Loucy (cell line): ENCODE data around the gene AAR2.

Experiments
- H2AFZ ChIP-seq: fragments of 200-600 bp; sonication (generic); 2 replicates; pipeline ENCODE4 v1.6.0; 2016; ENCODE audit warnings: antibody characterized with exemption, mild to moderate bottlenecking, low read length, moderate library complexity
- H3F3A ChIP-seq: fragments of 200-600 bp; 2 replicates; pipeline ENCODE4 v1.6.0; 2016; ENCODE audit warnings: antibody characterized with exemption, low read depth, mild to moderate bottlenecking
- H3K27me3 ChIP-seq: fragments of 200-600 bp; sonication (generic); 2 replicates; pipeline ENCODE4 v1.6.1; 2014; ENCODE audit warnings: low read length, mild to moderate bottlenecking; ENCODE audit not compliant: insufficient read depth, poor library complexity, severe bottlenecking
- H3K36me3 ChIP-seq: fragments of 200-600 bp; sonication (generic); 2 replicates; pipeline ENCODE4 v1.6.1; 2016; ENCODE audit warnings: low read length; ENCODE audit not compliant: insufficient read depth
- H3K4me1 ChIP-seq: fragments of 200-600 bp; sonication (generic); 2 replicates; pipeline ENCODE4 v1.5.1; 2014; ENCODE audit warnings: low read length, mild to moderate bottlenecking; ENCODE audit not compliant: insufficient read depth, poor library complexity, severe bottlenecking
- H3K4me2 ChIP-seq: fragments of 200-600 bp; sonication (generic); 2 replicates; pipeline ENCODE4 v1.6.0; 2014; ENCODE audit warnings: antibody characterized with exemption, low read length, low read depth, mild to moderate bottlenecking; ENCODE audit not compliant: poor library complexity, severe bottlenecking
- H3K4me3 ChIP-seq: fragments of 200-600 bp; sonication (generic); 2 replicates; pipeline ENCODE4 v1.5.1; 2014; ENCODE audit warnings: low read length, mild to moderate bottlenecking, mixed read lengths; ENCODE audit not compliant: poor library complexity, severe bottlenecking
- H3K79me2 ChIP-seq: fragments of 200-600 bp; sonication (generic); 2 replicates; pipeline ENCODE4 v1.6.1; 2014; ENCODE audit warnings: low read length; ENCODE audit not compliant: insufficient read depth
- H3K9ac ChIP-seq: fragments of 200-600 bp; sonication (generic); 2 replicates; pipeline ENCODE4 v1.6.0; 2014; ENCODE audit warnings: mild to moderate bottlenecking, low read depth, low read length, moderate library complexity; ENCODE audit not compliant: poor library complexity, severe bottlenecking
- H3K9me2 ChIP-seq: fragments of 200-600 bp; sonication (generic); replicated peaks from 2 replicates; pipeline ENCODE4 v1.6.1; 2016; ENCODE audit warnings: low read depth, low read length, mixed read lengths
- H3K9me3 ChIP-seq: fragments of 200-600 bp; sonication (generic); 2 replicates; pipeline ENCODE4 v1.6.1; 2014; ENCODE audit warnings: mild to moderate bottlenecking, antibody characterized with exemption, low read length, low read depth; ENCODE audit not compliant: insufficient read depth
- H4K20me1 ChIP-seq: fragments of 200-600 bp; sonication (generic); 2 replicates; pipeline ENCODE4 v1.6.0; 2014; ENCODE audit warnings: antibody characterized with exemption, low read length, mild to moderate bottlenecking; ENCODE audit not compliant: insufficient read depth, poor library complexity, severe bottlenecking
- EZH2phosphoT487 ChIP-seq: fragments of 200-600 bp; IDR thresholded peaks from 2 replicates; pipeline ENCODE4 v1.6.1; 2018; ENCODE audit warnings: antibody characterized with exemption, mild to moderate bottlenecking, moderate library complexity, borderline replicate concordance
- TF ChIP-seq, protein P1 (sequence below): fragments of 200-600 bp; sonication (generic); conservative IDR thresholded peaks from 2 replicates; pipeline ENCODE4 v1.5.1; 2014; ENCODE audit warnings: mild to moderate bottlenecking, antibody characterized with exemption, low read length

The AAR2 gene

DNA sequence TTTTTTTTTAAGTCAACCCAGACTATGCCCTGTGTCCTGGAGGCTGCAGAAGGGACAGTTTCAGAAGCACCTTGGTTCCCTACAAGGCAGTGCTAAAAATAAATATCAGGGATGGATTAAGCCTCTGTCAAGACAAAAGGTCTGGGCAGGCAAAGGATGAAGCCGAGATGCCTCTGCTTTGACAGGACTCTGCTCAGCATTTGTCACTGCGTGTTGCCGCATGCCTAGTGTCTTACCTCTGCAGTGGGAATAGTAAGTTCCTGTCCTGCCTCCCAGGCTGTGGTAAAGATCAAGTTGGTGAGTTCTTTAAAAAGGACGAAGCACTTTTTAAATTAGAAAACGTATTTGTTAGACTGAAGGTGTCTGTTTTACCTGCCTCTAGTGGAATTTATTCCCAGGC is 15.1 kb downstream of the AAR2 start:
- TF ChIP-seq, protein P1, sequence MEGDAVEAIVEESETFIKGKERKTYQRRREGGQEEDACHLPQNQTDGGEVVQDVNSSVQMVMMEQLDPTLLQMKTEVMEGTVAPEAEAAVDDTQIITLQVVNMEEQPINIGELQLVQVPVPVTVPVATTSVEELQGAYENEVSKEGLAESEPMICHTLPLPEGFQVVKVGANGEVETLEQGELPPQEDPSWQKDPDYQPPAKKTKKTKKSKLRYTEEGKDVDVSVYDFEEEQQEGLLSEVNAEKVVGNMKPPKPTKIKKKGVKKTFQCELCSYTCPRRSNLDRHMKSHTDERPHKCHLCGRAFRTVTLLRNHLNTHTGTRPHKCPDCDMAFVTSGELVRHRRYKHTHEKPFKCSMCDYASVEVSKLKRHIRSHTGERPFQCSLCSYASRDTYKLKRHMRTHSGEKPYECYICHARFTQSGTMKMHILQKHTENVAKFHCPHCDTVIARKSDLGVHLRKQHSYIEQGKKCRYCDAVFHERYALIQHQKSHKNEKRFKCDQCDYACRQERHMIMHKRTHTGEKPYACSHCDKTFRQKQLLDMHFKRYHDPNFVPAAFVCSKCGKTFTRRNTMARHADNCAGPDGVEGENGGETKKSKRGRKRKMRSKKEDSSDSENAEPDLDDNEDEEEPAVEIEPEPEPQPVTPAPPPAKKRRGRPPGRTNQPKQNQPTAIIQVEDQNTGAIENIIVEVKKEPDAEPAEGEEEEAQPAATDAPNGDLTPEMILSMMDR = no peak
- no peak for TF ChIP-seq EZH2phosphoT487
- Histone ChIP-seq H2AFZ (no peak overlapping the region), H4K20me1 (no peaks in the 10 kb centered on the region), H3K79me2 (peaks cover 8% of the 10 kb centered on the region; the same call in 1 of the 2 replicates), H3K36me3 (peaks cover 46% of the 10 kb centered on the region; the same call in 1 of the 2 replicates), H3K4me2 (no peak overlapping the region), H3K9ac (no peak overlapping the region), H3K9me2 (no peaks in the 10 kb centered on the region), H3F3A (no peaks in the 10 kb centered on the region), H3K27me3 (no peaks in the 10 kb centered on the region), H3K4me3 (no peak overlapping the region), H3K9me3 (no peaks in the 10 kb centered on the region), H3K4me1 (no peaks in the 10 kb centered on the region)

DNA sequence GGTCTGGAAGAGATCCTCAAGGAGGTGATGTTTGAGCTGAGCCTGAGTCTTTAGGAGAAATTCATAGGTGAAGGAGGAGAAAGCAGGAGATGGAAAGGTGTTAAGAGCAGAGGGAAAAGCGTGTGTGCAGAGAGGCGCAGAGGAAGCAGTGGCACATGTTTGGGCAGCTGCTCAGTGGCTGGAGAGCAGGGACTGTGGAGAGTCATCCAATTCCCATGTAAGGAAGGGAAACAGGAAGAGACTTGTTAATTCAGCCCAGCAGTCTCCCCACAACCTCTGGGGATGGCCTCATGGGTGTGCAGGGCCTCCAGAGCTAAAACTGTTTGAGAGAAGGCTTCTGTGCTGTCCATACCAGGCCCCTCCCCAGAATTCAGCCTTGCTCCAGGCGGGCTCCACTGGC is 16.2 kb downstream of the AAR2 start:
- H3K4me3 ChIP-seq = no peak overlapping the region
- H3K36me3 ChIP-seq = peaks cover 48% of the 10 kb centered on the region; the same call in 1 of the 2 replicates
- H3K9me2 ChIP-seq = no peaks in the 10 kb centered on the region
- no peaks in the 10 kb centered on the region for H3F3A ChIP-seq
- no peaks in the 10 kb centered on the region for H3K9me3 ChIP-seq
- no peaks in the 10 kb centered on the region for H3K4me1 ChIP-seq
- H2AFZ ChIP-seq = no peak overlapping the region
- TF ChIP-seq, protein P1 = no peak
- no peak for TF ChIP-seq EZH2phosphoT487
- no peaks in the 10 kb centered on the region for H4K20me1 ChIP-seq
- no peaks in the 10 kb centered on the region for H3K27me3 ChIP-seq
- H3K9ac ChIP-seq = no peak overlapping the region
- peaks cover 8% of the 10 kb centered on the region; the same call in 1 of the 2 replicates for H3K79me2 ChIP-seq
- H3K4me2 ChIP-seq = no peak overlapping the region

DNA sequence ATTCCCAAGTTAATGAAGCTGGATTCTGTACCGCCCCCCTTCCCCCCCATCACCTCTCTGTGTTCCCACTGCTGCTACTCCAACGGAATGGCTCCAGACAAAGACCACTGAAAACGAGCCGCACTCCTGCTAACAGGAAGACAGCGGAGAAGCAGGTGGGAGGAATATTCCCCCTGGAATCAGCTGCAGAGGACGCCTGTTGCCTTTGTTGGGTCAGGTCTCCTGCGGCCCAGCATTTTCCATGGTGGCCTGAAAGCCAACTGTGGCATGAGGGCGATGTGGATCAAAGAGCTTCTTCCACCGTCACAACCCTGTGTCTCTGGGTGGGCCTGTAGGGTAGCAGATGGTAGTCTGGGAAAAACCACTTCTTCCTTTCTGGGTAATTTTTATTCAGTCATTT is 16.8 kb downstream of the AAR2 start:
- Histone ChIP-seq H3K36me3 (peaks cover 50% of the 10 kb centered on the region; the same call in 1 of the 2 replicates), H3K9me2 (no peaks in the 10 kb centered on the region), H3K4me3 (no peak overlapping the region), H4K20me1 (no peaks in the 10 kb centered on the region), H3K9ac (no peak overlapping the region), H3F3A (no peaks in the 10 kb centered on the region), H3K4me1 (no peaks in the 10 kb centered on the region), H3K9me3 (no peaks in the 10 kb centered on the region), H3K79me2 (peaks cover 8% of the 10 kb centered on the region; the same call in 1 of the 2 replicates), H3K4me2 (no peak overlapping the region), H2AFZ (no peak overlapping the region), H3K27me3 (no peaks in the 10 kb centered on the region)
- no peak for TF ChIP-seq EZH2phosphoT487
- TF ChIP-seq, protein P1 = no peak
